Pericardium fibroblast (primary cell): Measurements from ENCODE around the gene MAP7D2. TPM values are rescaled to one million over a fixed set of nuclear protein-coding genes. Genes with fewer than 3 reads are reported as not detected.

ENCODE experiments used
- total RNA-seq: library from RNA; depleted of rRNA; stranded (reverse); fragments of >200 nt; gene quantifications from 2 replicates; pipeline ENCODE4 v1.2.3, GENCODE V29; 2015

Gene MAP7D2
- 0.09 and 0.35 TPM in 2 replicates for total RNA-seq

DNA sequence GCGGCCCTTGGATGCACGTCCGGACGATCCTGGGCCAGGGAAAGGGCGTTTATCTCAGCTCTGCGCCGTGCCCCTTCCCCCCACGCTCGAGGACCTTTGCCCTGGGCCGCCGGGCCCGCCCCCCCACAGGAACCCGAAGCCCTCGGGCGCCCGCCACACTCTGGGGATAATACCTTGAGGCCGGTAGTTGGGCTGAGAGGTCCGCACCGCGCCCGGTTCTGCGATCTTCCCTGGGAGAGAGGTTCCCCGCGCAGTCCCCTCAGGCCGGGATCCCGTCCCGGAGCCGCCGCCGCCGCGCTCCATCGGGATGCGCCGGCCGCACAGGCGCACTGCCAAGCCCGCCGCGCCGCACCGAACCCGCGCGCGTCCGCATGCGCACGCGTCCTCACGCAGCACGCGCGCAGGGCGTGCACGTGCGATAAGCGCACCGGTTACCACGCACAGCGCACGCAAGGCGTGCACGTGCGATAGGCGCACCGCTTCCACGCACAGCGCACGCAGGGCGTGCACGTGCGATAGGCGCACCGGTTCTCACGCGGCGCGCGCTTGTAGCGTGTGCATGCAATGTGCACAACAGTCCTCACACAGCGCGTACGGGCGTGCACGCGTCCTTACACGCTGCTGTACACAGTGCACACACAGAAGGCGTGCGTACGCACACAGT is at the start of gene MAP7D2:
TSS of gene MAP7D2 (minus strand) at position 331 of the 664 bp plus-strand sequence. CDS start at position 303, 28 bp downstream.

DNA sequence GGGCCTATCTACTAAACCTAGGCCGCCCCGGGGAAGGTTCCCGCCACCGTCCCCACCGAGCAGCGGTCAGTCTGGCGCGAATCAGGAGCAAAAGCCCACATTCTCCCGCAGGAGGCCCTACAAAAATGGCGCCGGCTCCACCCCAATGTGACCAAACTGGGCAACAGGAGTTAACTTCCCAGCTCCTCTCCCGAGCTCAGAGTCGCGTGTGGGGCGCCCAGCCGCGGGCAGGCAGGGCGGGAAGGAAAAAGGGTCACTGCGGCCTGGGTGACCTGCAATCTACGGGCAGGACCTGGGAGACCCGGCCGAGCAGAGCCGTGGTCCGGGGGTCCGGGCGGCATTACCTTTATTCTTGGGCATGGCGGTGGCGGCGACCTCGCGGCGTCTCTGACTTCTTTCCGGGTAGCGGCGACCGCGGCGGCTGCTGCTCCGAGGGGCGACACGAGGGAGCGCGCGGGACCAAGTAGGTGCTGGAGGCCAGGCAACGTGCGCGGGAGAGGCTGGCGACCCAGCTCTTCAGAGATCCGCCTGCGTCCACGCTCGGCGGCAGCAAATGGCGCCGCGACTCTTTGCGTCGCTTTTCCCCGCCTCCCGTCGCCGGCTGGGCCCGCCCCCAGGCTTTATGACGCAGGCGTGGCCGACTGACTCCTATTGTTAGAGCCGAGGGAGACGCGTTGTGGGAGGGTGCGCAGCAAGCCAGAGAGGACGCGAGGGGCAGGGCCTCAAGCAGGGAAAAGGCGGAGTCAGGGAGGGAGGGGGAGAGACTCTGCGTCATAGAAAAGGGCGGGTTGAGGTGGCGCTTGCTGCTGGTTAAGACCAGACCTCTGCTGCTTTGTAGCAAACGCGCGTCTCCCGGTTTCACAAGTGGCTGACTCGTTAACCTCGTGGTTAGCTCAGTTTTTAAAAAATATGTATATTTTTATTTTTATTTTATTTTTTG is 24.8 kb upstream of the MAP7D2 start, which contains the start of gene EIF1AX:
TSS of gene EIF1AX (minus strand) at position 558 of the 940 bp plus-strand sequence. CDS start at position 360, 198 bp downstream.

DNA sequence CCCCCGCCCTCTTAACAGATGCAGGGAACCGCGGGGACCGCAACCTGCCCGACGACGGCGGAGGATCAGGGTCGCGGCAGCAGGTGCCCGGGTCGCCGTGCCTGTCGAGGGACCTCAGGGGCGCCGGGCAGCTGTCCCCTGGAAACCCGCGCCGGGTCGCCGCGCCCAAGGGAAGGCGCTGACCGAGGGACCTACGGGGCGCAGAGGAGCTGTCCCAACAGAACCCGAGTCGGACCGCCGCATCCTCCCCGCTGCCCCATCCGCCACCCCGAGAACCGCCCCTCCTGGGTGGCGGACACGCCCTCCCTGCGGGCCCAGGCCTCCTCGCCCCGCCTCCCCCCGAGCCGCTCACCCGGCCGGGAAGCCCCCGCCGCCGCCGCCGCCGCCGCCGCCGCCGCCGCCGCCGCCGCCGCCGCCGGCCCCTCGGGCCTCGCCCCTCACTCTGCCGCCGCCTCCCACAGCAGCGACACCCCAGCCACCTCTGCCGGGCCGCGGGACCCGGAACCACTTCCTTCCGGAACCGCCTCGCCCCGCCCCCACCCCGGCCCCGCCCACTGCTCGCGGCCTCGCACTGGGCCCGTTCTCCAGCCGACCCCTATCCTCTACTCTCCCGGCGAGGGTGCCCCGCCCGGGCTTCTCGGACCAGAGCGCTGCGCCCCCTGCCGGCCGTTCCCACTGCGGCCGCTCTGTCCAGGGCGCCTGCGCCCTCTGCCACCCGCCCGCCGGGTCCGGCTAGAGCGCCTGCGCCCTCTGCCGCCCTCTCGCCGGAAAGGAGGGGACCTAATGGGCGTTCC is 126.0 kb downstream of the MAP7D2 start, which contains the start of gene BCLAF3:
TSS of gene BCLAF3 (minus strand) at position 506 of the 794 bp plus-strand sequence. CDS start 20,797 bp downstream, outside the sequence.

Other genes with a start within 250 kb of the MAP7D2 start
- 12.8 and 26.6 TPM in 2 replicates for gene SH3KBP1, start 229.3 kb downstream of the MAP7D2 start, total RNA-seq
- 1.6 and 1.8 TPM in 2 replicates for gene BCLAF3, start 125.8 kb downstream of the MAP7D2 start, total RNA-seq
- 28.1 and 33.3 TPM in 2 replicates for gene EIF1AX, start 24.9 kb upstream of the MAP7D2 start, total RNA-seq
- gene RPS6KA3, start 150.0 kb upstream of the MAP7D2 start, total RNA-seq, result 17.3 and 24.6 TPM in 2 replicates